Hepatocyte (in vitro differentiated cells): Measurements from ENCODE around the gene INPP4B. TPM values are rescaled to one million over a fixed set of nuclear protein-coding genes. Genes with fewer than 3 reads are reported as not detected.

ENCODE experiments used
- DNase-seq: peaks from one replicate; pipeline ENCODE4 v3.0.0-alpha.2; 2016; ENCODE audit warnings: low spot score
- H2AFZ ChIP-seq: fragments of 200-600 bp; sonication (generic); 2 replicates; pipeline ENCODE4 v1.6.0; 2016; ENCODE audit warnings: antibody characterized with exemption, mild to moderate bottlenecking
- H3K27ac ChIP-seq: fragments of 200-600 bp; sonication (generic); 2 replicates; pipeline ENCODE4 v1.5.1; 2016; ENCODE audit warnings: mild to moderate bottlenecking
- H3K27me3 ChIP-seq: fragments of 200-600 bp; sonication (generic); 2 replicates; pipeline ENCODE4 v1.6.1; 2016
- H3K36me3 ChIP-seq: fragments of 200-600 bp; sonication (generic); replicated peaks from 2 replicates; pipeline ENCODE4 v1.5.1; 2016; ENCODE audit warnings: low read depth; ENCODE audit not compliant: insufficient read depth
- H3K4me1 ChIP-seq: fragments of 200-600 bp; sonication (generic); 2 replicates; pipeline ENCODE4 v1.5.1; 2016; ENCODE audit warnings: mild to moderate bottlenecking, moderate library complexity; ENCODE audit not compliant: insufficient read depth
- H3K4me2 ChIP-seq: fragments of 200-600 bp; sonication (generic); 2 replicates; pipeline ENCODE4 v1.6.0; 2016
- H3K4me3 ChIP-seq: fragments of 200-600 bp; sonication (generic); 2 replicates; pipeline ENCODE4 v1.5.1; 2016; ENCODE audit warnings: mild to moderate bottlenecking
- H3K79me2 ChIP-seq: fragments of 200-600 bp; sonication (generic); 2 replicates; pipeline ENCODE4 v1.6.0; 2017; ENCODE audit warnings: mild to moderate bottlenecking
- H3K9me2 ChIP-seq: fragments of 200-600 bp; sonication (generic); replicated peaks from 2 replicates; pipeline ENCODE4 v1.6.0; 2017; ENCODE audit warnings: mild to moderate bottlenecking; ENCODE audit not compliant: insufficient read depth
- H3K9me3 ChIP-seq: fragments of 200-600 bp; sonication (generic); 2 replicates; pipeline ENCODE4 v1.5.1; 2016; ENCODE audit warnings: low read depth, mild to moderate bottlenecking
- H4K20me1 ChIP-seq: fragments of 200-600 bp; sonication (generic); 2 replicates; pipeline ENCODE4 v1.6.0; 2016; ENCODE audit warnings: mild to moderate bottlenecking; ENCODE audit not compliant: insufficient read depth, poor library complexity, severe bottlenecking
- EZH2 ChIP-seq: fragments of 200-600 bp; sonication (generic); IDR thresholded peaks from 2 replicates; pipeline ENCODE4 v1.6.1; 2016; ENCODE audit warnings: antibody characterized with exemption, mild to moderate bottlenecking, borderline replicate concordance
- EZH2phosphoT487 ChIP-seq: fragments of 200-600 bp; sonication (generic); IDR thresholded peaks from one replicate; pipeline ENCODE4 v1.6.1; 2018; ENCODE audit warnings: antibody characterized with exemption, mild to moderate bottlenecking, low read depth, moderate library complexity; ENCODE audit not compliant: unreplicated experiment, severe bottlenecking
- WGBS: methylation state at CpG from one replicate; pipeline ENCODE4 v1.1.6; 2016; ENCODE audit warnings: low lambda C conversion rate; ENCODE audit errors: missing lambda C conversion rate; 5-methylcytosine and 5-hydroxymethylcytosine counted together
- polyA plus RNA-seq: library from polyadenylated mRNA; unstranded; fragments of >200 nt; fragmentation: Nextera tagmentation; extraction: Ambion mirVana; gene quantifications from 2 replicates; pipeline ENCODE4 v1.2.1, GENCODE V29; 2016
- total RNA-seq: library from RNA; depleted of rRNA; stranded (reverse); fragments of >200 nt; gene quantifications from 2 replicates; pipeline ENCODE4 v1.2.3, GENCODE V29; 2014
- TF ChIP-seq, protein P1 (sequence below): fragments of 200-600 bp; sonication (generic); IDR thresholded peaks from 2 replicates; pipeline ENCODE4 v1.5.1; 2016; ENCODE audit warnings: antibody characterized with exemption, mild to moderate bottlenecking; ENCODE audit not compliant: poor library complexity

INPP4B gene
- total and polyA plus RNA-seq, 2 experiments from 2014 or later: 4.2 to 7.1 TPM

DNA sequence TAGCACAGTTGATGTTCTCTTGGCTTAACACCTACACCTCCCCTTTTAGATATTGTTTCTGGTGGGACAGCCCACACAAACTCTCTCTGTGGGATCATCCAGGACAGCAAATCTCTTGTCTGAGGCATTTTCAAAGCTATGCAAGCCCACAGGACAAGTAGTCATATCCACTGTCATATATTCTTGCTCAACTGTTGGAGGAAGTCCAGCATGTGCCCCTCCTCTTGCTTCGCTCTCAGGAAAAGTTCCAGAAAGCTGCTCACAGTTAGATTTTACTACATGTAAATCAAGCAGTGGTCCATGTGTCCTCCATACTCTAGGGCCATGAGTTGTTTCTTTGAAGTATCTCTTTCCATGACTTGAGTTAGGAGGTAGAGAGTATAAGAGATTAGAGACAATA lies 260.7 kb downstream of the INPP4B start:
- H3K4me2 ChIP-seq: no peak overlapping the region
- no peaks in the 10 kb centered on the region for H3K36me3 ChIP-seq
- no peaks in the 10 kb centered on the region for H3K27me3 ChIP-seq
- 85% methylated on average over 1 of the region's 1 CpG for WGBS
- H4K20me1 ChIP-seq: no peaks in the 10 kb centered on the region
- no peaks in the 10 kb centered on the region for H3K4me1 ChIP-seq
- H3K9me2 ChIP-seq: no peaks in the 10 kb centered on the region
- no peak overlapping the region for H3K27ac ChIP-seq
- no peak overlapping the region for H3K4me3 ChIP-seq
- TF ChIP-seq EZH2phosphoT487 (no peak), EZH2 (no peak)
- TF ChIP-seq, protein P1, sequence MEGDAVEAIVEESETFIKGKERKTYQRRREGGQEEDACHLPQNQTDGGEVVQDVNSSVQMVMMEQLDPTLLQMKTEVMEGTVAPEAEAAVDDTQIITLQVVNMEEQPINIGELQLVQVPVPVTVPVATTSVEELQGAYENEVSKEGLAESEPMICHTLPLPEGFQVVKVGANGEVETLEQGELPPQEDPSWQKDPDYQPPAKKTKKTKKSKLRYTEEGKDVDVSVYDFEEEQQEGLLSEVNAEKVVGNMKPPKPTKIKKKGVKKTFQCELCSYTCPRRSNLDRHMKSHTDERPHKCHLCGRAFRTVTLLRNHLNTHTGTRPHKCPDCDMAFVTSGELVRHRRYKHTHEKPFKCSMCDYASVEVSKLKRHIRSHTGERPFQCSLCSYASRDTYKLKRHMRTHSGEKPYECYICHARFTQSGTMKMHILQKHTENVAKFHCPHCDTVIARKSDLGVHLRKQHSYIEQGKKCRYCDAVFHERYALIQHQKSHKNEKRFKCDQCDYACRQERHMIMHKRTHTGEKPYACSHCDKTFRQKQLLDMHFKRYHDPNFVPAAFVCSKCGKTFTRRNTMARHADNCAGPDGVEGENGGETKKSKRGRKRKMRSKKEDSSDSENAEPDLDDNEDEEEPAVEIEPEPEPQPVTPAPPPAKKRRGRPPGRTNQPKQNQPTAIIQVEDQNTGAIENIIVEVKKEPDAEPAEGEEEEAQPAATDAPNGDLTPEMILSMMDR: no peak
- no peaks in the 10 kb centered on the region for H3K79me2 ChIP-seq
- DNase-seq: no peak
- no peak overlapping the region for H2AFZ ChIP-seq
- H3K9me3 ChIP-seq: no peaks in the 10 kb centered on the region

DNA sequence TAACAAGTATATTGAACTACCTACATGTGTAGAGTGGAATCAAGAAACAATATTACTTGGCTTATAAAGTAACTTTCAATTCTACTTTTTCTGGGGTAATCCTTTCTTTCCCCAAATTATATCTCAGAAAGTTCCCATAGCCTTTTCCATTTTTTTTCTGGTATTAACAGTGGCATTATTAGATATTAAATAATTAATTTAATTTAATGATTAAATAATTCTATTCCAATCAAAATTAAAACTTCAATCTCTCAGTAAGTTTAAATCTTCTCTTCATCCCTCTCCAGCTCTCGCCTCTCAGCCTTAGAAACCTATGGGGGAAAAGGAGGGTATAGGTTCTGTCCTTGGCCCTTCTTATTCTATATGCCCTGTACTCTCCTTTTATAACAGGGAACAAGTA lies 262.4 kb downstream of the INPP4B start:
- Histone ChIP-seq H3K9me3 (no peaks in the 10 kb centered on the region), H3K27me3 (no peaks in the 10 kb centered on the region), H3K4me3 (no peak overlapping the region), H3K4me1 (no peaks in the 10 kb centered on the region), H2AFZ (no peak overlapping the region), H3K4me2 (no peak overlapping the region), H3K79me2 (no peaks in the 10 kb centered on the region), H3K36me3 (no peaks in the 10 kb centered on the region), H3K9me2 (no peaks in the 10 kb centered on the region), H3K27ac (no peak overlapping the region), H4K20me1 (no peaks in the 10 kb centered on the region)
- no peak for TF ChIP-seq EZH2phosphoT487
- TF ChIP-seq EZH2: no peak
- WGBS: 92% methylated on average over 1 of the region's 1 CpG
- DNase-seq: no peak

DNA sequence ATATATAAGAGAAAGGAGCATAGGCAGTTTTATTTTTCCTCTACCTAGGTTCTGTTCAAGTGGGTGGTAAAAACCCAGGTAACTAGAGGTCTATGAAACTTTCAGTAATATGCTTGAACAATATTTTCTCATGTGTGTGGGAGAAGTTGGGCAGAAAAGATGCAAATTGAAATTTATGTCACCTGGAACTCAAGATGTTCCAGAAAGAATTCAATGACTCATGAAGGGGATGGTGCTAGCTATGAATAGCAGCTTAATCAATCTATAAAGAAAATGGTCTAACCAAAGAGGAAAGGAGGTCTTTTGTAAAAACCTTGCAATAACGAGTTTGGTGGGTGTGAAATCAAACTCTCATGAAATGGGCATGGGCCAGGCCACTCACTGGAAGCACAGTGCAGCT lies 263.8 kb downstream of the INPP4B start:
- Histone ChIP-seq H3K4me2 (no peak overlapping the region), H3K4me3 (no peak overlapping the region), H3K36me3 (no peaks in the 10 kb centered on the region), H3K79me2 (no peaks in the 10 kb centered on the region), H3K9me2 (no peaks in the 10 kb centered on the region), H3K9me3 (no peaks in the 10 kb centered on the region), H3K4me1 (no peaks in the 10 kb centered on the region), H4K20me1 (no peaks in the 10 kb centered on the region), H3K27ac (no peak overlapping the region), H3K27me3 (no peaks in the 10 kb centered on the region), H2AFZ (no peak overlapping the region)
- 53% methylated on average over 1 of the region's 1 CpG for WGBS
- DNase-seq: no peak
- no peak for TF ChIP-seq EZH2phosphoT487

DNA sequence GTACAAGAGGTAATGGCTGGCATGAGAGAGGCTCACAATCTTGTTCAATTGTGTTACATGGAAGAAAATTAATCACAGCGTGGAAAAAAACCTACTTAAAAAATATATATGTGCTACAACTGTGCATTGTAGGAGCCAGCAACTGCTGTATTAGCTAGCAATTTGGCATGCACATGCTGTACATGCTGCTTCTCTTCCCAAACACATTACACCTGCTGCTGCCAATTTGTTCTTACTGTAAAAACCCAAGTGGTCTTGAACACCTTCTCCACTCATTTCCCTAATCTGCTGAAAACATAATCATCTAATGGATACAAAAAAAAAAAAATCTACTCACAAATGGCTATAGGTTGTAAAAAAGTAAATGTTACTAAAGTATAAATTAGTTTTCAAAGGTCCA lies 264.2 kb downstream of the INPP4B start:
- H3K4me3 ChIP-seq: no peak overlapping the region
- H3K36me3 ChIP-seq: no peaks in the 10 kb centered on the region
- H2AFZ ChIP-seq: no peak overlapping the region
- no peaks in the 10 kb centered on the region for H3K79me2 ChIP-seq
- TF ChIP-seq EZH2: no peak
- no peak for TF ChIP-seq EZH2phosphoT487
- TF ChIP-seq, protein P1: no peak
- no peak overlapping the region for H3K4me2 ChIP-seq
- no peaks in the 10 kb centered on the region for H3K4me1 ChIP-seq
- no peak overlapping the region for H3K27ac ChIP-seq
- no peaks in the 10 kb centered on the region for H3K9me3 ChIP-seq
- no peaks in the 10 kb centered on the region for H4K20me1 ChIP-seq
- no peak for DNase-seq
- no peaks in the 10 kb centered on the region for H3K9me2 ChIP-seq
- H3K27me3 ChIP-seq: no peaks in the 10 kb centered on the region
- 88% methylated on average over 1 of the region's 1 CpG for WGBS
